ENCODE measurements around the gene ARCN1. TPM values are rescaled to one million over a fixed set of nuclear protein-coding genes. Genes with fewer than 3 reads are reported as not detected.
"Not testable (repeated sequence)": the region's sequence is repeated elsewhere in the genome, so short reads cannot be mapped to it uniquely, and the experiment has no call there.

The ARCN1 gene
- total RNA-seq, 6 donors from 2014 or later, result 29.3 to 121 (median 94.6) TPM

DNA sequence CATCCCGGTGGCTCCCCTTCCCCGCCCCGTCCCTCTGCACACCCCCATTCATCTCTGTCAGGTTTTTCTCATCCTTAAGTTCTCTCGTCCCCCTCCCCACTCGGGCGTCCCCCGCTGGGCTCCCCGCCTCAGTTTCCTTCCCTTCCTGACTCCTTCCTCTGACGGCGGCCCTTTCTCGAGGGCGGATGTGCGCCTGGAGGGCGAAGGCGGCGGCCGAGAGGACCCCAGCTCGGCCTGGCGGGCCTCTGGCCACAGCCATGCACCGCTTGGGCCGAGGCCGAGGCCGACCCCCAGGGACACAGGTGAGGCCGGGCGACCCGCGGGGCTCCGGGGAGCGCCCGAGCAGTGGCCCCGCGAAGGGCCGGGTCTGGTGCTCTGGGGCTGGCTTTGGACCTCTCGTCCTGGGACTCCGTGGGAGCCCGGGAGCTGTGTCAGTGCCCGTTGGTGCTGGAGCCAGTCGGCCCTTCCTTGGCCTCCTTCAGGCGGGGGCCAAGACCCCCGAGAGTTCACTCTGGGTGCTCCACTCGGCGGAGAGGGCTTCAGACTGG lies 38.1 kb downstream of the ARCN1 start:
- no peaks in the 10 kb centered on the region for H3K9me3 ChIP-seq
- TF ChIP-seq, protein P1, sequence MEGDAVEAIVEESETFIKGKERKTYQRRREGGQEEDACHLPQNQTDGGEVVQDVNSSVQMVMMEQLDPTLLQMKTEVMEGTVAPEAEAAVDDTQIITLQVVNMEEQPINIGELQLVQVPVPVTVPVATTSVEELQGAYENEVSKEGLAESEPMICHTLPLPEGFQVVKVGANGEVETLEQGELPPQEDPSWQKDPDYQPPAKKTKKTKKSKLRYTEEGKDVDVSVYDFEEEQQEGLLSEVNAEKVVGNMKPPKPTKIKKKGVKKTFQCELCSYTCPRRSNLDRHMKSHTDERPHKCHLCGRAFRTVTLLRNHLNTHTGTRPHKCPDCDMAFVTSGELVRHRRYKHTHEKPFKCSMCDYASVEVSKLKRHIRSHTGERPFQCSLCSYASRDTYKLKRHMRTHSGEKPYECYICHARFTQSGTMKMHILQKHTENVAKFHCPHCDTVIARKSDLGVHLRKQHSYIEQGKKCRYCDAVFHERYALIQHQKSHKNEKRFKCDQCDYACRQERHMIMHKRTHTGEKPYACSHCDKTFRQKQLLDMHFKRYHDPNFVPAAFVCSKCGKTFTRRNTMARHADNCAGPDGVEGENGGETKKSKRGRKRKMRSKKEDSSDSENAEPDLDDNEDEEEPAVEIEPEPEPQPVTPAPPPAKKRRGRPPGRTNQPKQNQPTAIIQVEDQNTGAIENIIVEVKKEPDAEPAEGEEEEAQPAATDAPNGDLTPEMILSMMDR (IDR thresholded peaks at IDR 0.05), result no peak
- peak in 1 of 4 donors; percentile 13 for TF ChIP-seq POLR2A (IDR thresholded peaks at IDR 0.05)
- peaks cover 0 to 19% (median 5%) of the 10 kb centered on the region in 4 donors for H3K36me3 ChIP-seq
- 37 to 49% methylated on average over 17 to 42 of the region's 42 CpGs for WGBS, 2 donors
- DNase-seq (peak in 1 of 2 donors; percentile 86), ATAC-seq (ENCODE audit: low FRiP score in 2 of 2) (no peak)
- H3K27ac ChIP-seq, result peak overlapping the region; percentile 90 to 96 (median 94)
- H3K4me1 ChIP-seq, result peaks cover 56 to 68% (median 61%) of the 10 kb centered on the region in 4 donors
- peaks cover 0 to 10% (median 3%) of the 10 kb centered on the region in 4 donors for H3K27me3 ChIP-seq
- peak overlapping the region; percentile 48 to 80 (median 65) for H3K4me3 ChIP-seq

DNA sequence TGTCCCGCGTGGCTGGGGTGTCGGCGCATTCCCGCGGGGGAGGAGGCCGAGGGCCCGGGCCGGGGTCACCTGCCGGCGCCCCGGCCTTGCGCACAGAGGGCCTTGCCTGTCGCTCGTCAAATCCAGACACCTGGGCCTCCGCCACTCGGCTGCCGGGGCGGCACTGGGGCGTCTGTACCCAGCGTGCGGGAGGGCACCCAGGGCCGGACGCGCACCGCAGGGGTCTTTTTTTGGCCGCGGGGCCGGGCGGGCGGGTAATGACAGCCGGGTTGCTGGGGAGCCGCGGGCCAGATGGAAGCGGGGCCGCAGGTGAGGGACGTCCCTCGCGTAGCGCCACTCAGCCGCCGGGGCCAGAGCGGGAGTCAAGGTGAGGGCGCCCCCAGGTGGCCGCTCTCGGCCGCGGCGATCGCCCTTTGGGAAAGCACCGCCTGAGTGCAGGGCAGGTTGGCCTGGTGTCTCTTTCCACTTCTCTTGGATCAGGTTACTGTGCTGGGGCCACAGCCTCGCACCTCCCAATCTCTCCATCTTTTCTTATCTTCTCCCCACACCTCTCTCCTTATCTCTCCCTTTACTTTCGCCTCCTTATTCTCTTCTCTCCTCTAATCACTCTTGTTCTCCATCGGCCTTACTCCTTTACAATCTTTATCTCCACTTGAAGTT lies 38.7 kb downstream of the ARCN1 start:
- ATAC-seq (ENCODE audit: low FRiP score in 2 of 2), result peak; percentile 58 to 82

DNA sequence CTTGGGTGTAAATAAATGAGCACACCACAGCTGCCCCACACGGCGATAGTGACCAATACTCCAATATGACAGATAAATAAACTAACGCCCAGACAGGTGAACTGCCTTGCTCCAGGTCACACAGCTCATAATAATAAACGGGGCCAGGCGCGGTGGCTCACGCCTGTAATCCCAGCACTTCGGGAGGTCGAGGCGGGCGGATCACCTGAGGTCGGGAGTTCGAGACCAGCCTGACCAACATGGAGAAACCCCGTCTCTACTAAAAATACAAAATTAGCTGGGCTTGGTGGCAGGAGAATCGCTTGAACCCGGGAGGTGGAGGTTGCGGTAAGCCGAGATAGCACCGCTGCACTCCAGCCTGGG lies 39.2 kb downstream of the ARCN1 start:
- Histone ChIP-seq H3K36me3 (peaks cover 0 to 30% (median 5%) of the 10 kb centered on the region in 4 donors), H3K4me3 (peak overlapping the region; percentile 7 to 80 (median 54)), H3K4me1 (peaks cover 58 to 73% (median 66%) of the 10 kb centered on the region in 4 donors), H3K27ac (peak overlapping the region; percentile 90 to 96 (median 94))
- WGBS, 2 donors, result 51 to 65% methylated on average over 19 of the region's 19 CpGs
- not testable (repeated sequence) for H3K9me3 ChIP-seq; H3K27me3 ChIP-seq; ATAC-seq (ENCODE audit: low FRiP score in 2 of 2); DNase-seq

More for the DNA sequence above, 38.7 kb downstream of the ARCN1 start:
- peak; percentile 89 to 97 for DNase-seq
- peak overlapping the region; percentile 48 to 80 (median 65) for H3K4me3 ChIP-seq
- H3K4me1 ChIP-seq, result peaks cover 58 to 69% (median 63%) of the 10 kb centered on the region in 4 donors
- peaks cover 0 to 10% (median 3%) of the 10 kb centered on the region in 4 donors for H3K27me3 ChIP-seq
- no peaks in the 10 kb centered on the region for H3K9me3 ChIP-seq
- H3K27ac ChIP-seq, result peak overlapping the region; percentile 90 to 96 (median 94)
- TF ChIP-seq POLR2AphosphoS5 (IDR thresholded peaks at IDR 0.05), result peak in 1 of 2 donors; percentile 73
- TF ChIP-seq, protein P1 (IDR thresholded peaks at IDR 0.05), result peak; percentile 83 to 94 (median 86)
- TF ChIP-seq POLR2A (IDR thresholded peaks at IDR 0.05), result peak in 1 of 4 donors; percentile 18
- TF ChIP-seq EP300 (IDR thresholded peaks at IDR 0.05), result no peak
- 4 to 9% methylated on average over 11 to 46 of the region's 54 CpGs for WGBS, 2 donors
- peaks cover 0 to 25% (median 5%) of the 10 kb centered on the region in 4 donors for H3K36me3 ChIP-seq

DNA sequence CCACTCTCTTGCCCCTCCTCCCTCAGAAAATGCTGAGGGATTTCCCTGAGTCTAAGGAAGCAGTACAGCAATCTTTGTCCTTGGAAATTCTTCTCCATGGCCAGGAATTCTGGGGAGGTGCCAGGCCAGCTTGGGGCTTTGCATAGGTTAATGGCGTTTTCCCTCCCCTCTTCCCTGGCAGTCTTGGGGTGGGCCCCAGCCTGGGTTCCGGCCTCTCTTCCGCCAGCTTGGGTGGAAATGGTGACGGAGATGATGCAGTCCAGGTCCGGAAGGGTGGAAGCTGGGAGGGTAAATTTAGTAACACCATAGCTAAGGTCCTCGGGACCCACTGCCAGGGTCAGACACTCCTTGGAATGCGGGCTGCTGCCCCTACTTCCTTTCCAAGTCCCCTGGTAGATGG lies 40.2 kb downstream of the ARCN1 start:
- TF ChIP-seq EP300 (IDR thresholded peaks at IDR 0.05) (peak in 2 of 4 donors; percentile 77 to 79), POLR2AphosphoS5 (IDR thresholded peaks at IDR 0.05) (peak; percentile 42 to 75), POLR2A (IDR thresholded peaks at IDR 0.05) (peak in 1 of 4 donors; percentile 22)
- TF ChIP-seq, protein P1 (IDR thresholded peaks at IDR 0.05), result no peak
- no peaks in the 10 kb centered on the region for H3K9me3 ChIP-seq
- peaks cover 60 to 76% (median 70%) of the 10 kb centered on the region in 4 donors for H3K4me1 ChIP-seq
- peaks cover 0 to 34% (median 5%) of the 10 kb centered on the region in 4 donors for H3K36me3 ChIP-seq
- H3K27ac ChIP-seq, result peak overlapping the region; percentile 82 to 96 (median 94)
- ATAC-seq (ENCODE audit: low FRiP score in 2 of 2), result no peak
- 16 to 29% methylated on average over 7 of the region's 7 CpGs for WGBS, 2 donors
- DNase-seq, result peak in 1 of 2 donors; percentile 48
- H3K27me3 ChIP-seq, result peaks cover 0 to 10% (median 3%) of the 10 kb centered on the region in 4 donors
- peak overlapping the region in 1 of 4 donors; percentile 80 for H3K4me3 ChIP-seq

DNA sequence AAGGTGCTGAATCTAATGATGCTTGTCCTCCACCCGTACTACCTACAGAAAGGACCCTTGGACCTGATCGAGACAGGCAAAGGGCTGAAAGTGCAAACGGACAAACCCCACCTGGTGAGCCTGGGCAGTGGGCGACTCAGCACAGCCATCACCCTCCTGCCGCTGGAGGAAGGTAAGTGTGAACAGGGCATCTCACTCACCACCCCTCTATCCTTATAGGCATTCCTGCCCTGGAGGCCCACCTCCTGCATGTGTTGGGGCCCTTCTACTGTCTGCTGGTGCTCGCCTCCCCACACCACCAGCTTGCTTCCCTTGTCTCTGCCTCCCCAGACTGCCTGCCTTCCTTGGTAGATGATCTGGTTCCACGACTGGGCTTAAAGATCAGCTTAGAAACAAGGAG lies 42.3 kb downstream of the ARCN1 start:
- Histone ChIP-seq H3K4me1 (peaks cover 71 to 77% (median 73%) of the 10 kb centered on the region in 4 donors), H3K27ac (peak overlapping the region; percentile 63 to 96 (median 94)), H3K27me3 (peaks cover 0 to 6% (median 3%) of the 10 kb centered on the region in 4 donors), H3K4me3 (no peak overlapping the region), H3K9me3 (no peaks in the 10 kb centered on the region), H3K36me3 (peaks cover 0 to 34% (median 5%) of the 10 kb centered on the region in 4 donors)
- WGBS, 2 donors, result 64 to 84% methylated on average over 2 to 7 of the region's 7 CpGs
- TF ChIP-seq POLR2AphosphoS5 (IDR thresholded peaks at IDR 0.05), result no peak
- no peak for TF ChIP-seq EP300 (IDR thresholded peaks at IDR 0.05)
- TF ChIP-seq, protein P1 (IDR thresholded peaks at IDR 0.05), result no peak
- no peak for TF ChIP-seq POLR2A (IDR thresholded peaks at IDR 0.05)
- DNase-seq (peak in 1 of 2 donors; percentile 0), ATAC-seq (ENCODE audit: low FRiP score in 2 of 2) (no peak)

Data from upper lobe of left lung (tissue), 6 donors.